WERI-Rb-1 (cell line): ENCODE results near the gene BBOX1.

ENCODE experiments used
- DNase-seq: peaks from one replicate; pipeline ENCODE4 v3.0.0-alpha.2; 2020
- H3K27ac ChIP-seq: fragments of 250-450 bp; sonication (Bioruptor Pico); 2 replicates; pipeline ENCODE4 v1.5.1; 2020; ENCODE audit warnings: mild to moderate bottlenecking, moderate library complexity
- H3K27me3 ChIP-seq: fragments of 250-450 bp; sonication (Bioruptor Pico); 2 replicates; pipeline ENCODE4 v1.5.1; 2021; ENCODE audit warnings: mild to moderate bottlenecking, low read depth, moderate library complexity; ENCODE audit not compliant: insufficient read depth, severe bottlenecking
- H3K36me3 ChIP-seq: fragments of 250-450 bp; sonication (Bioruptor Pico); 2 replicates; pipeline ENCODE4 v1.5.1; 2020; ENCODE audit warnings: mild to moderate bottlenecking, moderate library complexity
- H3K4me3 ChIP-seq: 2 replicates; pipeline ENCODE4 v1.5.1; 2011; ENCODE audit warnings: low read depth, mild to moderate bottlenecking, control low read depth, low read length
- H3K9me3 ChIP-seq: fragments of 250-450 bp; sonication (Bioruptor Pico); 2 replicates; pipeline ENCODE4 v1.5.1; 2021; ENCODE audit warnings: mild to moderate bottlenecking, moderate library complexity; ENCODE audit not compliant: severe bottlenecking
- CTCF ChIP-seq: IDR thresholded peaks from 2 replicates; pipeline ENCODE4 v1.5.1; 2011; ENCODE audit warnings: low read depth, mild to moderate bottlenecking, control low read depth, inconsistent platforms, low read length

The BBOX1 gene

GRCh38 chr11:27055065-27055682 is 14.6 kb downstream of the BBOX1 start:
- TF ChIP-seq CTCF, result no peak
- H3K27me3 ChIP-seq, result peaks cover 21% of the 10 kb centered on the region
- H3K9me3 ChIP-seq, result no peaks in the 10 kb centered on the region
- no peak overlapping the region for H3K27ac ChIP-seq
- no peak overlapping the region for H3K4me3 ChIP-seq
- no peaks in the 10 kb centered on the region for H3K36me3 ChIP-seq
- DNase-seq, result no peak

GRCh38 chr11:27057091-27057780 is 16.6 kb downstream of the BBOX1 start:
- H3K27ac ChIP-seq, result no peak overlapping the region
- H3K9me3 ChIP-seq, result no peaks in the 10 kb centered on the region
- no peak for TF ChIP-seq CTCF
- H3K27me3 ChIP-seq, result peaks cover 21% of the 10 kb centered on the region
- H3K36me3 ChIP-seq, result no peaks in the 10 kb centered on the region
- DNase-seq, result no peak
- H3K4me3 ChIP-seq, result no peak overlapping the region

- no peak for DNase-seq
- H3K4me3 ChIP-seq, result no peak overlapping the region
- no peak for TF ChIP-seq CTCF
- H3K27ac ChIP-seq, result no peak overlapping the region
- H3K36me3 ChIP-seq, result no peaks in the 10 kb centered on the region
- no peaks in the 10 kb centered on the region for H3K9me3 ChIP-seq
- H3K27me3 ChIP-seq, result peaks cover 21% of the 10 kb centered on the region
Measured at GRCh38 chr11:27058456-27058855, 17.8 kb downstream of the BBOX1 start.

- H3K27ac ChIP-seq, result no peak overlapping the region
- no peaks in the 10 kb centered on the region for H3K36me3 ChIP-seq
- no peaks in the 10 kb centered on the region for H3K9me3 ChIP-seq
- H3K4me3 ChIP-seq, result no peak overlapping the region
- peaks cover 21% of the 10 kb centered on the region for H3K27me3 ChIP-seq
- no peak for TF ChIP-seq CTCF
- DNase-seq, result no peak
Measured at GRCh38 chr11:27059431-27059830, 18.8 kb downstream of the BBOX1 start.

- H3K9me3 ChIP-seq, result no peaks in the 10 kb centered on the region
- no peak overlapping the region for H3K27ac ChIP-seq
- no peak overlapping the region for H3K4me3 ChIP-seq
- H3K36me3 ChIP-seq, result no peaks in the 10 kb centered on the region
- TF ChIP-seq CTCF, result no peak
- no peak for DNase-seq
- peaks cover 11% of the 10 kb centered on the region for H3K27me3 ChIP-seq
Measured at GRCh38 chr11:27060816-27061460, 20.3 kb downstream of the BBOX1 start.
